ENCODE results near the gene ZNF608.
A peak's percentile ranks its signal among the peaks of the same experiment; 100 is the strongest.

Gene ZNF608

GRCh38 chr5:124700333-124700732, 46.1 kb downstream of the ZNF608 start:
- no peaks in the 10 kb centered on the region for H3K36me3 ChIP-seq (ENCODE audit: control insufficient read depth in 2 of 2, insufficient read depth in 2 of 2, low read length in 2 of 2)
- no peaks in the 10 kb centered on the region for H3K27me3 ChIP-seq (ENCODE audit: control insufficient read depth in 1 of 2, insufficient read depth in 2 of 2, low read length in 2 of 2)
- H3K4me1 ChIP-seq (ENCODE audit: control insufficient read depth, insufficient read depth, low read length) = peaks cover 6% of the 10 kb centered on the region
- no peak overlapping the region for H3K4me3 ChIP-seq (ENCODE audit: low read length in 2 of 2)
- no peak overlapping the region for H3K9ac ChIP-seq (ENCODE audit: low read length in 2 of 2)
- no peaks in the 10 kb centered on the region for H3K9me3 ChIP-seq (ENCODE audit: control insufficient read depth in 2 of 2, low read length in 2 of 2)
- no peak overlapping the region for H3K27ac ChIP-seq (ENCODE audit: low read length)

GRCh38 chr5:124698770-124699169, 47.7 kb downstream of the ZNF608 start:
- Histone ChIP-seq H3K4me1 (ENCODE audit: control insufficient read depth, insufficient read depth, low read length) (peaks cover 6% of the 10 kb centered on the region), H3K4me3 (ENCODE audit: low read length in 2 of 2) (no peak overlapping the region), H3K27ac (ENCODE audit: low read length) (peak overlapping the region; percentile 62), H3K27me3 (ENCODE audit: control insufficient read depth in 1 of 2, insufficient read depth in 2 of 2, low read length in 2 of 2) (no peaks in the 10 kb centered on the region), H3K9ac (ENCODE audit: low read length in 2 of 2) (peak overlapping the region in 1 of 2 donors; percentile 40), H3K36me3 (ENCODE audit: control insufficient read depth in 2 of 2, insufficient read depth in 2 of 2, low read length in 2 of 2) (no peaks in the 10 kb centered on the region), H3K9me3 (ENCODE audit: control insufficient read depth in 2 of 2, low read length in 2 of 2) (no peaks in the 10 kb centered on the region)

- H3K27me3 ChIP-seq (ENCODE audit: control insufficient read depth in 1 of 2, insufficient read depth in 2 of 2, low read length in 2 of 2) = no peaks in the 10 kb centered on the region
- H3K9me3 ChIP-seq (ENCODE audit: control insufficient read depth in 2 of 2, low read length in 2 of 2) = no peaks in the 10 kb centered on the region
- H3K36me3 ChIP-seq (ENCODE audit: control insufficient read depth in 2 of 2, insufficient read depth in 2 of 2, low read length in 2 of 2) = no peaks in the 10 kb centered on the region
- H3K4me1 ChIP-seq (ENCODE audit: control insufficient read depth, insufficient read depth, low read length) = peaks cover 6% of the 10 kb centered on the region
- peak overlapping the region; percentile 62 for H3K27ac ChIP-seq (ENCODE audit: low read length)
- peak overlapping the region in 1 of 2 donors; percentile 40 for H3K9ac ChIP-seq (ENCODE audit: low read length in 2 of 2)
- H3K4me3 ChIP-seq (ENCODE audit: low read length in 2 of 2) = peak overlapping the region; percentile 15 to 31
Measured at GRCh38 chr5:124697933-124698591, 48.4 kb downstream of the ZNF608 start.

GRCh38 chr5:124697501-124697900, 48.9 kb downstream of the ZNF608 start:
- Histone ChIP-seq H3K27ac (ENCODE audit: low read length) (peak overlapping the region; percentile 32), H3K27me3 (ENCODE audit: control insufficient read depth in 1 of 2, insufficient read depth in 2 of 2, low read length in 2 of 2) (no peaks in the 10 kb centered on the region), H3K4me1 (ENCODE audit: control insufficient read depth, insufficient read depth, low read length) (peaks cover 6% of the 10 kb centered on the region), H3K9ac (ENCODE audit: low read length in 2 of 2) (peak overlapping the region in 1 of 2 donors; percentile 40), H3K9me3 (ENCODE audit: control insufficient read depth in 2 of 2, low read length in 2 of 2) (no peaks in the 10 kb centered on the region), H3K4me3 (ENCODE audit: low read length in 2 of 2) (peak overlapping the region in 1 of 2 donors; percentile 15), H3K36me3 (ENCODE audit: control insufficient read depth in 2 of 2, insufficient read depth in 2 of 2, low read length in 2 of 2) (no peaks in the 10 kb centered on the region)

- Histone ChIP-seq H3K9me3 (ENCODE audit: control insufficient read depth in 2 of 2, low read length in 2 of 2) (no peaks in the 10 kb centered on the region), H3K4me1 (ENCODE audit: control insufficient read depth, insufficient read depth, low read length) (peaks cover 6% of the 10 kb centered on the region), H3K27me3 (ENCODE audit: control insufficient read depth in 1 of 2, insufficient read depth in 2 of 2, low read length in 2 of 2) (no peaks in the 10 kb centered on the region), H3K36me3 (ENCODE audit: control insufficient read depth in 2 of 2, insufficient read depth in 2 of 2, low read length in 2 of 2) (no peaks in the 10 kb centered on the region), H3K27ac (ENCODE audit: low read length) (peak overlapping the region; percentile 32), H3K4me3 (ENCODE audit: low read length in 2 of 2) (no peak overlapping the region), H3K9ac (ENCODE audit: low read length in 2 of 2) (no peak overlapping the region)
Measured at GRCh38 chr5:124696898-124697297, 49.5 kb downstream of the ZNF608 start.
